Amniotic stem cell (primary cell): ENCODE measurements around the gene CBFA2T2.
"Not testable (repeated sequence)": the region's sequence is repeated elsewhere in the genome, so short reads cannot be mapped to it uniquely, and the experiment has no call there.

Experiments
- DNase-seq: peaks from one replicate; lab custom pipeline; 2025; lab: John Stamatoyannopoulos, UW

Gene CBFA2T2

GRCh38 chr20:33506576-33506975 lies 16.7 kb downstream of the CBFA2T2 start:
- no peak for DNase-seq

GRCh38 chr20:33507461-33507860 lies 17.6 kb downstream of the CBFA2T2 start:
- DNase-seq: no peak

- DNase-seq: not testable (repeated sequence)
These were observed 18.1 kb downstream of the CBFA2T2 start for GRCh38 chr20:33508015-33508414.

GRCh38 chr20:33509057-33509456 lies 19.2 kb downstream of the CBFA2T2 start:
- DNase-seq: not testable (repeated sequence)

- DNase-seq: not testable (repeated sequence)
These were observed 22.0 kb downstream of the CBFA2T2 start for GRCh38 chr20:33511876-33512275.

- no peak for DNase-seq
These were observed 25.8 kb downstream of the CBFA2T2 start for GRCh38 chr20:33515569-33516216.

DNA sequence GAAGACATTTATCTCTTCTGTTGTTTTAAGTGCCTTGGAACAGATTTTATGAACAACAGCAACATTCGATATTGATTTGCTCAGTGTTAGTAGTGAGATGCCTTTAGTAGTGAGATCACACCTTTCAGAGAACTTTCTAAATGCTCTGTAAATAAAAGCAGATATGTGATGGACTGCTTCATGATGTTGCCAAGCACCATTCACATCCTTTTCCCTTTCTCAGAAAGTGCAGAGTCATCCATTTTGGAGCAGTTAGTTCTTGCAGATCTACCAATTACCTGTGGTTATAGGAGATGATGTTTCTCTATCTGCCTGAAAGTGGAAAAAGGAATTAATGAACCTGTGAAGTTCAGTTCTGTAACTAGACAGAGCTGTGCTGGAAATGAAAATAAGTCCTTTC lies 27.0 kb downstream of the CBFA2T2 start:
- DNase-seq: no peak

- peak; percentile 65 for DNase-seq
These were observed 28.2 kb downstream of the CBFA2T2 start for GRCh38 chr20:33518071-33518470.

DNA sequence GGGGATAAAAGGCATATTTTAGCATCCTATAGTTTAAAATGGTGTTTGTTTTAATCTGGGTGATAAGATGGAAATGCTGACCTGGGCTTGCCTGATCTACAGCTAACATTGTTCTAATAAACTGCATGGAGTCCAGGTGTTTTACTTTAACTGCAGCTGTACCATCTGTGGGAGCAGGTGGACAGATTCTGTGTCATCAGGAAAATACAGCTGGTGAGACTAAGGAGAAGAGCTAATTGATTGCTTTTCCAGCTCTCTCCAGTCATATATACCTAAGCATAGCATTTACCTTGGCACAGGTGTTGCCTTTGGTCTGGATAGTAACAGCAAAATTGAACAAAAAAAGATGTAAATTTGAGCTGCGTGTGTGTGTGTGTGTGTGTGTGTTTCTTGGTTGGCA lies 31.6 kb downstream of the CBFA2T2 start:
- DNase-seq: no peak

DNA sequence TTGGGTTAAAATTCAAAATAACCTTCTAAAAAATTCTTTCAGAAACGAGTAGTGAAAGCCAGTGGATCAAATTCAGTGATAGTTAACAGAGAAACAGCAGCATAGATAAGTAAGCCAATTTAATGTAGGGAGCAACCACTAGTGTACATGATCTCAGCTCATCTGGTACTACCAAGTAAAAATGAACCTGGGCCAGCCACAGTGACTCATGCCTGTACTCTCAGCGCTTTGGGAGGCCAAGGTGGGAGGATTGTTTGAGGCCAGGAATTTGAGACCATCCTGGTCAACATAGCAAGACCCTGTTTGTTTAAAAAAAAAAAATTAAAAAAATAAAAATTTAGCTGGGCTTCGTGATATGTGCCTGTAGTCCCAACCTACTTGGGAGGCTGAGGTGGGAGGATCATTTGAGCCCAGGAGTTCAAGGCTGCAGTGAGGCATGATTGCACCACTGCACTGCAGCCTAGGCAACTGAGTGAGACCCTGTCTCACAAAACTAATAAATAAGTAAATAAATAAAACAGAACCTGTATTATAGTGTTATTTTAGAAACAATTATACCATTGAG lies 32.4 kb downstream of the CBFA2T2 start:
- DNase-seq: no peak

- DNase-seq: no peak
These were observed 34.4 kb downstream of the CBFA2T2 start for GRCh38 chr20:33524261-33524660.

GRCh38 chr20:33526769-33527168 lies 36.9 kb downstream of the CBFA2T2 start:
- no peak for DNase-seq

DNA sequence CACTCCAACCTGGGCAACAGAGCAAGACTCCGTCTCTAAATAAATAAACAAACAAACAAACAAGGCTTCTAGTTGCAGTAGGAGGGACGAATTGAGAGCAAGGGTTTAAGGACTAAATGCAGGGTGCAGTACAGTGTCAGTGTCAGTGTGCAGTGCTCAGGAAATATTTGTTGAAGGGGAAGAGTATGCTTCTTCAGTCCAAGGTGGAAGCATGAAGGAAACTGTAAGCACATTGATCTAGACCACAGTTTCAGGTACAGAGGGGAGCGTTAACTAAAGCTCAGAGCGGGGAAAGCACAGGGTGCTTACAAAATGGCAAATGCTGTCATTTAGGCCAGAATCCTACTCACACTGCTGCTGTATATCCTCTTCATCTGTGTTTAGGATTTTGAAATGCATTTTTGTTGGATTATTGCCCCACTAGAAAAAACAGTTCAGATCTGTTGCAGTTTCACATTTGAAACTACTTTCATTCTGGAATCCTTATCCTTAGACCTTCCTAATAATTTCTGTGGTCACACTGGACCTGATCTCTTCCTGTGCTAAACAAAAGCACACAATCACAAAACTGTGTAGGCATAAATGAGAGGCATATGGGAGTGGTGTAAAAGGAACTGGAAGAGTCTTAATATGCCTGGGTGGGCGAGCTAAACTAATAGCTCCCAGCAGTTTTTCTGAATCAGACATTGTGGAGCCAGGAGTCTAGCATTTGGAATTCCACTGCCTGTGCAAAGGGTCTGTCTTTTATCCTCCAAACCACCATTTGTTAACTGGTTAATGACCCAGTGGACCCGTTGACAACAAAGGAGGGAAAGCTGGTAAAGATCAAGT lies 41.4 kb downstream of the CBFA2T2 start:
- peak; percentile 9 for DNase-seq

GRCh38 chr20:33531885-33532284 lies 42.0 kb downstream of the CBFA2T2 start:
- DNase-seq: no peak

DNA sequence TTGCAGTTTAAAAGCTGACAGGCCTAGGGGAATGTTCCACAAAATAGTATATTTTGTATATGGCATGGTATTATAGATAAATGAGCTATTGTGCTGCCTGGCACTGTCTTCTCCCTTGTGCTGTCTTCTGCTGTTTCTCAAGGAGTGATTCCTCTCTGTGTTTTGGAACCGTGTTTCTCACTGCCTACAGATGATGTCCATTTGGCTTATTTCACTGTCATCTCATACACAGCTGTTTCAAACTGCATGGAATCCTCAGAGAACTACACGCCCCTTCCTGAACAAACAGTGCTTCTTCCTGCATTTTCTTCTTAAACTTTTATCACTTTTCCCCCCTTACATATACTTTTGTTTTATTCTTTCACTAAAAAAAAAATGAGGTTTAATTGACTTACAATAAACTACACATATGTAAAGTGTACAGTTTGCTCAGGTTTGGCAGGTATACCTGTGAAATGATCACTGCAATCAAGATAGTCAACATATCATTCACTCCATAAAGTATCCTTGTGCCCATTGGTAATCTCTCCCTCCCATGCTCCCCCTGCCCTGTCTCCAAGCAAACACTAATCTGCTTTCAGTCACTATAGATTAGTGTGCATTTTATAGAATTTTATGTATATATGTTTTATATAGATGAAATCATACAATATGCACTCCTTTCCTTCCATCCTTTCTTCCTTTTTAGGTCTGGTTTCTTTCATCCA lies 43.0 kb downstream of the CBFA2T2 start:
- DNase-seq: no peak

DNA sequence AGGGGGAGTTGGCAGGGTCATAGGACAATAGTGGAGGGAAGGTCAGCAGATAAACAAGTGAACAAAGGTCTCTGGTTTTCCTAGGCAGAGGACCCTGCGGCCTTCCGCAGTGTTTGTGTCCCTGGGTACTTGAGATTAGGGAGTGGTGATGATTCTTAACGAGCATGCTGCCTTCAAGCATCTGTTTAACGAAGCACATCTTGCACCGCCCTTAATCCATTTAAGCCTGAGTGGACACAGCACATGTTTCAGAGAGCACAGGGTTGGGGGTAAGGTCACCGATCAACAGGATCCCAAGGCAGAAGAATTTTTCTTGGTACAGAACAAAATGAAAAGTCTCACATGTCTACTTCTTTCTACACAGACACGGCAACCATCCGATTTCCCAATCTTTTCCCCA lies 45.8 kb downstream of the CBFA2T2 start:
- not testable (repeated sequence) for DNase-seq

DNA sequence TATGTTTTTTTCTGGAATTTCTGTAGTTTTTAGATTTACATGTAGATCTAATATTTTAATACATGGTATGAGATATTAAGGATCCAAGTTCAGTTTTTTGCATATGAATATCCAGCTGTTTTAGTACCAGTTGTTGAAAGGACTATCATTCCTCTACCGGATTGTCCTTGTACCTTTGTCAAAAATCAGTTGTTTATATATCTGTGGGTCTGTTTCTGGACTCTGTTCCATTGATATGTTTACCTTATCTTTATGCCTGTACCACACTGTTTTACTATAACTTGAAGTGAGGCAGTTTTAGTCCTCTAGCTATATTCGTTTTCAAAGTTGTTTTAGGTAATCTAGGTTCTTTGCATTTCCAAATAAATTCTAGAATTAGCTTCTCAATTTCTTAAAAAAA lies 47.7 kb downstream of the CBFA2T2 start:
- DNase-seq: no peak

DNA sequence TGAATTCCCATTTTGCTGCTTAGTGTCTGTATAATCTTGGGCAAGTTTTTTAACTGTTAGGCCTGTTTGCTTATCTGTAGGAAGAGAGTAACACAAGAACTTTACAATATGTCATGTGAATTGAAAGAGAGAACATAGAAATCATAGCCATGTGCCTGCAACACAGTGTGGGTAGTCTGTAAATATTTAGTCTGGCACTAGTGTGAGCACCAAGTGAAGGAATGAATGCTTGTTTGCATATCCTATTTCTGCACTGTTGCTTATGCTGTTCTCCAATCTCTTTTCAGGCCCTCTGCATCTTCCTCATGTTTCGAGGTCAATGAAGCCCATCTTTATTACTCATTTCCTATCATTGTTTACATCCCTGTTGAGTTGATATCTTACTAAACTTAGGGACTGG lies 49.2 kb downstream of the CBFA2T2 start:
- DNase-seq: no peak

GRCh38 chr20:33540427-33540826 lies 50.5 kb downstream of the CBFA2T2 start:
- no peak for DNase-seq

DNA sequence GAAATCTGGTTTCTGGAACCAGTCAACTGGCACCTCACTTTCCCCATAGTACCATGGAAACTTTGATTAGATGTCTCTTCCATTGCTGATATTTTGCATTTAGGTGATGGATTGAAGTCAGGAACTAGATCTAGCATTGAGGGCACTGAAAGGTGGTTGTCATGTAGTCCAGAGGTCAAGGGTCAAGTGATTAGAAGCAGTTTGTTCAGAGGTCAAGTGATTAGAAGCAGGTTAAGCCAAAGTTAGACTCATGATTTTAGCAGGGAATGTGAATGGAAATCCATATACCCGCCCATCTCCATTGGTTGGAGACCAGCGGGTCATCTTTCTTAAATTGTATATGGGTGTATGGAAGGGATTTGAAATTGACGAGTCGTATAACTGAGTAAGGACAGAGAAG lies 51.2 kb downstream of the CBFA2T2 start:
- no peak for DNase-seq

DNA sequence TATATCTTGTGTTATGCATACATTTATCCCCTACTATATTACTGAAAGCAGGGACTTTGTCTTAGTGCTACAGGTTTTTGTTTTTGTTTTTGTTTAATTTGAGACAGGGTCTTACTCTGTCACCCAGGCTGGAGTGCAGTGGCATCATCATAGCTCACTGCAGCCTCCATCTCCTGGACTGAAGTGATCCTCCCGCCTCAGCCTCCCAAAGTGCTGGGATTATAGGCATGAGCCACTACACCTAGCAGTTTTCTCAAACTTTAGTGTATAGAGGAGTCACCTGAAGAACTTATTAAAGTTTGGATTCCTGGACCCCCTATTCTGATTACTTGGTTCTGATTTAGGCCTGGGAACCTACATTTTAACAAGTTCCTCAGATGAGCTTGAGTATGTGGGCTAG lies 51.9 kb downstream of the CBFA2T2 start:
- DNase-seq: no peak

DNA sequence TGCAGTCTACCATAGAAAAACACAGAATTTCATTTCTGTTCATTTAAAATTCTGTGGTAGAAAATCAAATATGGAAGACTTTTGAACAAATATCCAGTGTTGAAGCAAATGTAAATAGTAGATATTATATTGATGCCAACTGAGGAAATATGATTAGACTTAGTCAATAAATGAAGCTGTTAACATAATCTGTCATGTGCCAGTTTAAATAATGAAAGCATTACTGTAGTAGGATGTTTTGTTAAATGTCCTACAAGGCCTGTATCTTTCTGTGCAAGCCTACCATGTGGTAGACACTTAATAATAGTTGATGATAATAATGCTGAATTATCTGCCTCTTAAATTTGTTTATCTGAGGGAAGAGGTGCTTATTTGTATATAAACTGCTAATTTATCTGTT lies 55.9 kb downstream of the CBFA2T2 start:
- DNase-seq: no peak
